Measurements from ENCODE around the gene CXorf38. TPM values are rescaled to one million over a fixed set of nuclear protein-coding genes. Genes with fewer than 3 reads are reported as not detected.

Gene CXorf38
- total and polyA plus RNA-seq, 2 of the 8 experiments (the other 6 are each of a cell fraction or from before 2014, with no cell fraction given) = 3.6 to 6.4 TPM

- Histone ChIP-seq H3K4me2 (ENCODE audit: insufficient read depth in 1 of 2, low read depth in 2 of 2, low read length in 2 of 2) (no peak overlapping the region), H3K4me3 (ENCODE audit: extremely low read depth in 1 of 4, insufficient read depth in 2 of 4, low read depth in 3 of 4, low read length in 4 of 4) (no peak overlapping the region), H2BK15ac (ENCODE audit: low read length) (no peak overlapping the region), H2BK120ac (replicated peaks; ENCODE audit: low read depth, low read length) (no peak overlapping the region), H3K23me2 (ENCODE audit: low read depth, low read length) (no peaks in the 10 kb centered on the region), H2AK5ac (ENCODE audit: low read depth, low read length) (no peak overlapping the region), H2BK20ac (ENCODE audit: low read length) (no peak overlapping the region), H3K9me3 (ENCODE audit: insufficient read depth in 2 of 2, low read depth in 1 of 2, low read length in 1 of 2) (no peaks in the 10 kb centered on the region), H4K5ac (ENCODE audit: insufficient read length, low read depth, low read length) (no peak overlapping the region), H3K56ac (replicated peaks; ENCODE audit: insufficient read length, low read depth, low read length) (no peak overlapping the region), H3K18ac (ENCODE audit: extremely low read depth, low read length) (no peak overlapping the region), H4K20me1 (replicated peaks in 1 of 2; ENCODE audit: control insufficient read depth in 1 of 2, insufficient read depth in 2 of 2, low read length in 2 of 2) (no peaks in the 10 kb centered on the region), H3K4ac (replicated peaks; ENCODE audit: insufficient read length, low read depth, low read length) (no peak overlapping the region), H3K14ac (ENCODE audit: insufficient read length) (no peak overlapping the region), H3K79me2 (ENCODE audit: control insufficient read depth in 1 of 2, insufficient read depth in 2 of 2, low read length in 2 of 2) (no peaks in the 10 kb centered on the region), H3K9ac (replicated peaks in 1 of 4; ENCODE audit: extremely low read depth in 1 of 4, low read depth in 3 of 4, low read length in 3 of 4) (no peak overlapping the region), H3K27ac (ENCODE audit: low read depth, low read length) (no peak overlapping the region), H3K4me1 (replicated peaks in 1 of 4; ENCODE audit: control insufficient read depth in 3 of 4, insufficient read depth in 4 of 4, low read length in 3 of 4) (no peaks in the 10 kb centered on the region), H3K23ac (ENCODE audit: insufficient read length) (no peak overlapping the region), H2BK12ac (ENCODE audit: low read depth, low read length) (no peak overlapping the region), H3K36me3 (ENCODE audit: control insufficient read depth in 2 of 4, insufficient read depth in 4 of 4, low read length in 3 of 4) (no peaks in the 10 kb centered on the region), H3K27me3 (replicated peaks in 1 of 4; ENCODE audit: control insufficient read depth in 3 of 4, extremely low read depth in 1 of 4, insufficient read depth in 3 of 4, low read length in 3 of 4) (no peaks in the 10 kb centered on the region), H2AFZ (ENCODE audit: low read length) (no peak overlapping the region), H4K8ac (ENCODE audit: extremely low read depth, insufficient read depth, low read length) (no peak overlapping the region), H3K79me1 (ENCODE audit: low read depth, low read length) (no peaks in the 10 kb centered on the region), H4K91ac (replicated peaks; ENCODE audit: insufficient read length, low read length) (no peak overlapping the region), H2BK5ac (ENCODE audit: low read depth, low read length) (no peak overlapping the region)
- ChIA-PET CTCF (ENCODE audit: partially characterized antibody) (interaction anchor here (0.5 to 1.0 kb wide), 2 partner anchors 43 to 70 kb away, joined by 3 to 5 read pairs; no protein-coding TSS in a partner anchor), POLR2A (ENCODE audit: partially characterized antibody) (no interaction called here)
- TF ChIP-seq BCL11A (IDR thresholded peaks at IDR 0.05; ENCODE audit: low read depth in 2 of 2, low read length in 2 of 2) = no peak
- no peak for TF ChIP-seq SP1 (IDR thresholded peaks at IDR 0.05; ENCODE audit: low read depth, low read length)
- no peak for TF ChIP-seq SIN3A (conservative IDR thresholded peaks at IDR 0.05 in 1 of 2, IDR thresholded peaks at IDR 0.05 in 1 of 2; ENCODE audit: low read depth in 1 of 2, low read length in 2 of 2)
- no peak for TF ChIP-seq TAF7 (optimal IDR thresholded peaks at IDR 0.05; ENCODE audit: borderline replicate concordance, low read depth, low read length)
- no peak for TF ChIP-seq MAX (IDR thresholded peaks at IDR 0.05)
- no peak for TF ChIP-seq EZH2 (IDR thresholded peaks at IDR 0.05; ENCODE audit: low read depth, low read length, severe bottlenecking)
- TF ChIP-seq SP2 (IDR thresholded peaks at IDR 0.05; ENCODE audit: low read length) = no peak
- TF ChIP-seq KDM4A (IDR thresholded peaks at IDR 0.05; ENCODE audit: low read depth, low read length, severe bottlenecking) = no peak
- no peak for TF ChIP-seq CHD1 (IDR thresholded peaks at IDR 0.05; ENCODE audit: low read depth, low read length)
- no peak for TF ChIP-seq SUZ12 (IDR thresholded peaks at IDR 0.05; ENCODE audit: low read length)
- 97% methylated on average over 6 of the region's 7 CpGs; no CpG with 5 or more reads in 1 of the 2 experiments for WGBS, 2 experiments (ENCODE audit: extremely low coverage in 1 of 2, insufficient coverage in 1 of 2, insufficient read length in 1 of 2, insufficient replicate concordance in 2 of 2, low coverage in 1 of 2, low lambda C conversion rate in 2 of 2, missing lambda C conversion rate in 1 of 2)
- DNase-seq (ENCODE audit: low read depth in 1 of 2, low spot score in 2 of 2) (no peak), FAIRE-seq (no peak)
Observed at GRCh38 chrX:40617566-40617965, 29.8 kb downstream of the CXorf38 start.

Measured in H1 (cell line).